ENCODE results near the gene MCTP2. TPM values are rescaled to one million over a fixed set of nuclear protein-coding genes. Genes with fewer than 3 reads are reported as not detected.

Gene MCTP2
- total RNA-seq, 4 donors from 2014 or later, result 0.13 to 2.0 (median 0.43) TPM

DNA sequence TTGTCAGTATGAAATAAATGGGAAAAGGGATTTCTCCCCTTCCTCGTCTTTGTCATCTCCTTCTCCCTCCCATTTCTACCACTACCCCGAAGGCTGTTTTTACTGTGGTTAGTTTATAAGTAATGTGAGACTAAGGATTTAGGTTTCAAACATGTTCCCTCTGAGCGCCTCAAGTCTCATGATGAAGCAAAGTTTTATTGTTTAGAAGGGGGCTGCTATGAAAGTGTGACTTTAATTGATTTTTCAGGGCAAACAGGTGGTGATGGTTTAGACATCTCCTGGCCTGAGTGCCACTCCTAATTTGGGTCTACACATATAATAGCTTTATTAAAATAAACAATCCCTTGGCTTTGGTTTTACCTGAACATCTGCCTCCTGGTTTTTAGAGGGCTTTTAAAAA lies 185.5 kb downstream of the MCTP2 start:
- intact Hi-C loops (cut with DNase I; ENCODE audit: low total_unique reads), result no loop called here
- H3K27ac ChIP-seq, result no peak overlapping the region
- no peaks in the 10 kb centered on the region for H3K4me1 ChIP-seq
- DNase-seq (no peak), ATAC-seq (no peak)
- no peak overlapping the region for H3K4me3 ChIP-seq
- no peaks in the 10 kb centered on the region for H3K36me3 ChIP-seq
- no peak for TF ChIP-seq POLR2A (IDR thresholded peaks at IDR 0.05)
- TF ChIP-seq, protein P1, sequence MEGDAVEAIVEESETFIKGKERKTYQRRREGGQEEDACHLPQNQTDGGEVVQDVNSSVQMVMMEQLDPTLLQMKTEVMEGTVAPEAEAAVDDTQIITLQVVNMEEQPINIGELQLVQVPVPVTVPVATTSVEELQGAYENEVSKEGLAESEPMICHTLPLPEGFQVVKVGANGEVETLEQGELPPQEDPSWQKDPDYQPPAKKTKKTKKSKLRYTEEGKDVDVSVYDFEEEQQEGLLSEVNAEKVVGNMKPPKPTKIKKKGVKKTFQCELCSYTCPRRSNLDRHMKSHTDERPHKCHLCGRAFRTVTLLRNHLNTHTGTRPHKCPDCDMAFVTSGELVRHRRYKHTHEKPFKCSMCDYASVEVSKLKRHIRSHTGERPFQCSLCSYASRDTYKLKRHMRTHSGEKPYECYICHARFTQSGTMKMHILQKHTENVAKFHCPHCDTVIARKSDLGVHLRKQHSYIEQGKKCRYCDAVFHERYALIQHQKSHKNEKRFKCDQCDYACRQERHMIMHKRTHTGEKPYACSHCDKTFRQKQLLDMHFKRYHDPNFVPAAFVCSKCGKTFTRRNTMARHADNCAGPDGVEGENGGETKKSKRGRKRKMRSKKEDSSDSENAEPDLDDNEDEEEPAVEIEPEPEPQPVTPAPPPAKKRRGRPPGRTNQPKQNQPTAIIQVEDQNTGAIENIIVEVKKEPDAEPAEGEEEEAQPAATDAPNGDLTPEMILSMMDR (IDR thresholded peaks at IDR 0.05 in 4 of 5, conservative IDR thresholded peaks at IDR 0.05 in 1 of 5), result no peak
- in situ Hi-C loops (cut with MboI; ENCODE audit: low sequenced_read_pairs in 4 of 4), result no loop called here
- H3K9me3 ChIP-seq, result no peaks in the 10 kb centered on the region
- H3K27me3 ChIP-seq, result peaks cover 0 to 12% (median 0%) of the 10 kb centered on the region in 3 donors

DNA sequence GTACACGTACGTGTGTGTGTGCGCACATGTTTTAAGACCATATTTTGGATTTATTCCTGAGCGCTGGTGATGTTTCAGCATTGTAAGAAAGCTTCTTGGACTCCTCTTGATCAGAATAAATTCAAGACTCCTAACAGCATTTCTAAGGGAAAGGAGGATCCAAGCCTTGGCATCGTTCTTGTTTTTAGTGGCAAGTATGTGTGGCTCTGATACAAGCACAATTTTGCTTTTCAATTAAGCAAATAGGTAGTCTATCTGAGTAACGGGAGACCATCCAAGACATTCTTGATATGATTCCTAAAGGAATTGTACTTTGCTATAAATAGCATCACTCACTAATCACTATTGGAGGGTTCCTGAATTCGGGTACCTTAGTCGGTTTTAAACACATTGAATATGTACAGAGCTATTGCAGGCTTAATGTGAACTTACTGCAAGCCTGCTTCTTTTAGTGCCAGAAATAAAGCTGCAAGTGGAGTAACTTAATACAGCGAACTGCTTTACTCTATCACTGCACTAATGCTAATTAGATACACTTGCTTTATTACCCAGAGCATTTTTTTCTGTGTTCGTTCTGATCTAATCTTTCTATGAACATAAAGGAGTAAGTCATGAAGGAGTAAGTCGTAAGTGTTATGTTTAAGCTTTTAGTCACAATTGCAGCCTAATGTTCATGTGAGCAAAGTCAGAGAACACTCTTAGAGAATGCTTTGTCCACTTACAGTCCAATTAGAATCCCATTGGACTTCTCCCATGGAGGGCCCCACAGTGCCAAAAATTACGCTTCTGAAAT lies 186.3 kb downstream of the MCTP2 start:
- no peak for TF ChIP-seq POLR2A (IDR thresholded peaks at IDR 0.05)
- TF ChIP-seq, protein P1 (IDR thresholded peaks at IDR 0.05 in 4 of 5, conservative IDR thresholded peaks at IDR 0.05 in 1 of 5), result no peak
- no peak overlapping the region for H3K4me3 ChIP-seq
- DNase-seq (no peak), ATAC-seq (no peak)
- intact Hi-C loops (cut with DNase I; ENCODE audit: low total_unique reads), result no loop called here
- in situ Hi-C loops (cut with MboI; ENCODE audit: low sequenced_read_pairs in 4 of 4), result no loop called here
- no peak overlapping the region for H3K27ac ChIP-seq
- no peaks in the 10 kb centered on the region for H3K4me1 ChIP-seq
- H3K36me3 ChIP-seq, result no peaks in the 10 kb centered on the region
- H3K27me3 ChIP-seq, result peaks cover 0 to 12% (median 0%) of the 10 kb centered on the region in 3 donors
- H3K9me3 ChIP-seq, result no peaks in the 10 kb centered on the region

DNA sequence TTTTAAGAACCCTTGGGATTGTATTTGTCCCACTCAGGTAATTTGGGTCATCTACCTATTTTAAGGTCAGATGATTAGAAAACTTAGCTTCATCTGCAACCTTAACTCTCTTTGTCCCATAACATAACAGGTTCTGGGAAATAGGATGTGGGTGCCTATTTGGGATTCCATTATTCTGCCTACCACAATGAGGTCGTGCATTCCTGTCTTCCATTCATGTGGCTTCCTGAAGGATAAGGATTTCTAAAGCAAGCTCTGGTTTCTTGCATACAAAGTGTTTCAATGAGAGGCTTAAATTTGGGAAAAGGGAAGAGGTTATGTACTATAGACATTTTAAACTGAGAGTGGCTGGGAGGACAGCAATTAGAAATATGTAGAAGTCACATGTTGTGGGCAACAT lies 190.3 kb downstream of the MCTP2 start:
- peaks cover 0 to 12% (median 0%) of the 10 kb centered on the region in 3 donors for H3K27me3 ChIP-seq
- H3K27ac ChIP-seq, result no peak overlapping the region
- no peaks in the 10 kb centered on the region for H3K4me1 ChIP-seq
- H3K4me3 ChIP-seq, result no peak overlapping the region
- ATAC-seq, result no peak
- H3K9me3 ChIP-seq, result no peaks in the 10 kb centered on the region
- in situ Hi-C loops (cut with MboI; ENCODE audit: low sequenced_read_pairs in 4 of 4), result no loop called here
- intact Hi-C loops (cut with DNase I; ENCODE audit: low total_unique reads), result no loop called here
- no peaks in the 10 kb centered on the region for H3K36me3 ChIP-seq
- DNase-seq, result no peak
- no peak for TF ChIP-seq POLR2A (IDR thresholded peaks at IDR 0.05)
- TF ChIP-seq, protein P1 (IDR thresholded peaks at IDR 0.05 in 4 of 5, conservative IDR thresholded peaks at IDR 0.05 in 1 of 5), result no peak

DNA sequence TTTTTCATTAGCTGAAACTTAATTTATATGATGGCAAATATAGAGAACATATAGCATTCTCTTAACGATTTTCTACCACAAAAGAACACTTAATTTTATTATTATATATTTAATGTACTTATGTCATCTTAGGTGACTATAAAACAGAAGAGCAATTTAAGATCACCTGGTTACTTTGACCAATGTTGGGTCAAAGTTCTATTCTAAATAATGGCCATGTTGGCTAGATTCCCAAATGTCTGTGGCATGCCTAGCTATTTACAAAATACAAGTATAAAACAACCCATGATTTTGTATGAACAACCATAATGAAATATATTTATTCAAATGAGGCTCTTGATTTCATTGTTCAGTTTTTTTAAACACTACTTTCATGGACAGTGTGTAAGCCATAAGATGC lies 200.9 kb downstream of the MCTP2 start:
- ATAC-seq, result no peak

More for the DNA sequence above, 200.9 kb downstream of the MCTP2 start:
- no peaks in the 10 kb centered on the region for H3K27me3 ChIP-seq
- no peak for DNase-seq
- intact Hi-C loops (cut with DNase I; ENCODE audit: low total_unique reads), result no loop called here
- no peaks in the 10 kb centered on the region for H3K36me3 ChIP-seq
- in situ Hi-C loops (cut with MboI; ENCODE audit: low sequenced_read_pairs in 4 of 4), result no loop called here
- no peaks in the 10 kb centered on the region for H3K9me3 ChIP-seq
- H3K4me3 ChIP-seq, result no peak overlapping the region
- H3K27ac ChIP-seq, result no peak overlapping the region
- TF ChIP-seq, protein P1 (IDR thresholded peaks at IDR 0.05 in 4 of 5, conservative IDR thresholded peaks at IDR 0.05 in 1 of 5), result no peak
- TF ChIP-seq POLR2A (IDR thresholded peaks at IDR 0.05), result no peak
- H3K4me1 ChIP-seq, result no peaks in the 10 kb centered on the region

Data from gastrocnemius medialis (tissue), 4 donors.